ENCODE results near the gene TMEM220.

Gene TMEM220

GRCh38 chr17:10738521-10739258 lies 8.9 kb upstream of the TMEM220 start:
- Histone ChIP-seq H3K9ac (ENCODE audit: low read depth, low read length, poor library complexity, severe bottlenecking) (peak overlapping the region; percentile 1), H3K79me2 (ENCODE audit: insufficient read depth, low read length) (no peaks in the 10 kb centered on the region), H3F3A (ENCODE audit: low read depth) (no peaks in the 10 kb centered on the region), H3K4me2 (ENCODE audit: low read depth, low read length, poor library complexity, severe bottlenecking) (no peak overlapping the region), H2AFZ (ENCODE audit: low read length) (no peak overlapping the region), H3K9me2 (replicated peaks; ENCODE audit: low read depth, low read length) (no peaks in the 10 kb centered on the region), H3K36me3 (ENCODE audit: insufficient read depth, low read length) (no peaks in the 10 kb centered on the region), H3K4me3 (ENCODE audit: low read length, poor library complexity, severe bottlenecking) (no peak overlapping the region), H3K27me3 (ENCODE audit: insufficient read depth, low read length, poor library complexity, severe bottlenecking) (no peaks in the 10 kb centered on the region), H3K9me3 (ENCODE audit: insufficient read depth, low read depth, low read length) (no peaks in the 10 kb centered on the region), H3K4me1 (ENCODE audit: insufficient read depth, low read length, poor library complexity, severe bottlenecking) (peaks cover 15% of the 10 kb centered on the region), H4K20me1 (ENCODE audit: insufficient read depth, low read length, poor library complexity, severe bottlenecking) (no peaks in the 10 kb centered on the region)
- TF ChIP-seq, protein P1, sequence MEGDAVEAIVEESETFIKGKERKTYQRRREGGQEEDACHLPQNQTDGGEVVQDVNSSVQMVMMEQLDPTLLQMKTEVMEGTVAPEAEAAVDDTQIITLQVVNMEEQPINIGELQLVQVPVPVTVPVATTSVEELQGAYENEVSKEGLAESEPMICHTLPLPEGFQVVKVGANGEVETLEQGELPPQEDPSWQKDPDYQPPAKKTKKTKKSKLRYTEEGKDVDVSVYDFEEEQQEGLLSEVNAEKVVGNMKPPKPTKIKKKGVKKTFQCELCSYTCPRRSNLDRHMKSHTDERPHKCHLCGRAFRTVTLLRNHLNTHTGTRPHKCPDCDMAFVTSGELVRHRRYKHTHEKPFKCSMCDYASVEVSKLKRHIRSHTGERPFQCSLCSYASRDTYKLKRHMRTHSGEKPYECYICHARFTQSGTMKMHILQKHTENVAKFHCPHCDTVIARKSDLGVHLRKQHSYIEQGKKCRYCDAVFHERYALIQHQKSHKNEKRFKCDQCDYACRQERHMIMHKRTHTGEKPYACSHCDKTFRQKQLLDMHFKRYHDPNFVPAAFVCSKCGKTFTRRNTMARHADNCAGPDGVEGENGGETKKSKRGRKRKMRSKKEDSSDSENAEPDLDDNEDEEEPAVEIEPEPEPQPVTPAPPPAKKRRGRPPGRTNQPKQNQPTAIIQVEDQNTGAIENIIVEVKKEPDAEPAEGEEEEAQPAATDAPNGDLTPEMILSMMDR (conservative IDR thresholded peaks at IDR 0.05; ENCODE audit: low read length), result no peak
- no peak for TF ChIP-seq EZH2phosphoT487 (IDR thresholded peaks at IDR 0.05; ENCODE audit: borderline replicate concordance)

DNA sequence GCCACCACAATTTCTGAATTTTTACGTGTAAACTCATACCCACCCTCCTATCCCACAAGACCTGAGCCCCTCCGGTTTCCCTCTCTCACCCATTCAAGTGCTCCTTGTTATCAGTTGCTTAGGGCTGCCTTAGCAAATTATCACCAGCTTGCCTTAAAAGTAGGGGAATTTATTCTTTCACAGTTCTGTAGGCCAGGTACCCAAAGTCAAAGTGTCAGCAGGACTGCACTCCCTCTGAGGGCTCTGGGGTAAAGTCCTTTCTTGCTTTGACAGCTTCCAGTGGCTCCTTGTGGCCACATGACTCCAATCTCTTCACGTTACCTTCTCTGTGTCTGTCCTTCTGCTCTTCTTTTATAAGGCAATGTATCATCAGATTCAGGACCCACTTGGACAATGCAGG lies 7.9 kb upstream of the TMEM220 start:
- Histone ChIP-seq H3K4me2 (ENCODE audit: low read depth, low read length, poor library complexity, severe bottlenecking) (no peak overlapping the region), H3K36me3 (ENCODE audit: insufficient read depth, low read length) (no peaks in the 10 kb centered on the region), H3K4me3 (ENCODE audit: low read length, poor library complexity, severe bottlenecking) (no peak overlapping the region), H3F3A (ENCODE audit: low read depth) (no peaks in the 10 kb centered on the region), H3K9me2 (replicated peaks; ENCODE audit: low read depth, low read length) (no peaks in the 10 kb centered on the region), H3K27me3 (ENCODE audit: insufficient read depth, low read length, poor library complexity, severe bottlenecking) (no peaks in the 10 kb centered on the region), H3K9ac (ENCODE audit: low read depth, low read length, poor library complexity, severe bottlenecking) (peak overlapping the region; percentile 1), H4K20me1 (ENCODE audit: insufficient read depth, low read length, poor library complexity, severe bottlenecking) (no peaks in the 10 kb centered on the region), H3K9me3 (ENCODE audit: insufficient read depth, low read depth, low read length) (no peaks in the 10 kb centered on the region), H2AFZ (ENCODE audit: low read length) (peak overlapping the region; percentile 60), H3K4me1 (ENCODE audit: insufficient read depth, low read length, poor library complexity, severe bottlenecking) (peaks cover 15% of the 10 kb centered on the region), H3K79me2 (ENCODE audit: insufficient read depth, low read length) (no peaks in the 10 kb centered on the region)
- TF ChIP-seq, protein P1 (conservative IDR thresholded peaks at IDR 0.05; ENCODE audit: low read length), result no peak
- no peak for TF ChIP-seq EZH2phosphoT487 (IDR thresholded peaks at IDR 0.05; ENCODE audit: borderline replicate concordance)

DNA sequence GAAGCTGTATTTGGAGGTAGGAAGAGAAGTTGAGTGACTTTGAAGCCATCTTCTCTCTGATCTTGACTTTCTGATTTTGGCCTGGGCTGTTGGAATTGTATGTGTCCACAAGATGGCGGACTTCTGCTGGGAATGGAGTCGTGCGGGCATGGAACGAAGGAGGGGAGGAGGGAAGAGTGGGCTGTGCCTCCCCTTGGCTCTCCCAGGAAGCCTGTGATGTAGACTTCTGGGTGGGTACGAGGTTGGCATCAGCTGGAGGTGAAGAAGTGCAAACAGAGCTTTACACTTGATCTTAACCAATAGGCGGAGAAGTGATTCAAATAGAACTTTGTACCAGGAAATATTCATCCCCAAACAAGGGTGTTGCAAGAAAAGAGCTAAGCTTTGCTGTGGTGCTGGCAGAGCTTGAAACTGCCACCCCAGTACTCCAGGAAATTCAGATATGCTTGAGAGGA lies 7.4 kb upstream of the TMEM220 start:
- Histone ChIP-seq H3K36me3 (ENCODE audit: insufficient read depth, low read length) (no peaks in the 10 kb centered on the region), H3K4me1 (ENCODE audit: insufficient read depth, low read length, poor library complexity, severe bottlenecking) (peaks cover 15% of the 10 kb centered on the region), H3K4me3 (ENCODE audit: low read length, poor library complexity, severe bottlenecking) (no peak overlapping the region), H3K9me2 (replicated peaks; ENCODE audit: low read depth, low read length) (no peaks in the 10 kb centered on the region), H3K9ac (ENCODE audit: low read depth, low read length, poor library complexity, severe bottlenecking) (peak overlapping the region; percentile 1), H4K20me1 (ENCODE audit: insufficient read depth, low read length, poor library complexity, severe bottlenecking) (no peaks in the 10 kb centered on the region), H3K79me2 (ENCODE audit: insufficient read depth, low read length) (no peaks in the 10 kb centered on the region), H3K9me3 (ENCODE audit: insufficient read depth, low read depth, low read length) (no peaks in the 10 kb centered on the region), H3K4me2 (ENCODE audit: low read depth, low read length, poor library complexity, severe bottlenecking) (peak overlapping the region; percentile 9), H3K27me3 (ENCODE audit: insufficient read depth, low read length, poor library complexity, severe bottlenecking) (no peaks in the 10 kb centered on the region), H3F3A (ENCODE audit: low read depth) (no peaks in the 10 kb centered on the region), H2AFZ (ENCODE audit: low read length) (peak overlapping the region; percentile 60)
- no peak for TF ChIP-seq EZH2phosphoT487 (IDR thresholded peaks at IDR 0.05; ENCODE audit: borderline replicate concordance)
- TF ChIP-seq, protein P1 (conservative IDR thresholded peaks at IDR 0.05; ENCODE audit: low read length), result peak; percentile 92
